ENCODE results near the gene CDC42. TPM values are rescaled to one million over a fixed set of nuclear protein-coding genes. Genes with fewer than 3 reads are reported as not detected.

CDC42 gene
- total and polyA plus RNA-seq, 2 donors (not counting 1 experiment from before 2014, with no cell fraction given): 325 to 446 TPM

GRCh38 chr1:22127248-22127647 lies 74.7 kb downstream of the CDC42 start:
- Histone ChIP-seq H3K27ac (ENCODE audit: insufficient read depth, low read length) (no peak overlapping the region), H3K79me2 (ENCODE audit: control insufficient read depth, insufficient read depth, low read length) (no peaks in the 10 kb centered on the region), H3K9ac (ENCODE audit: insufficient read depth, low read length) (no peak overlapping the region), H3K36me3 (ENCODE audit: control insufficient read depth, insufficient read depth, low read length) (no peaks in the 10 kb centered on the region), H2AFZ (ENCODE audit: low read length) (no peak overlapping the region), H3K4me2 (ENCODE audit: extremely low read depth, insufficient read depth, low read length) (no peak overlapping the region), H3K27me3 (ENCODE audit: control insufficient read depth, insufficient read depth, low read length) (no peaks in the 10 kb centered on the region), H3K9me3 (ENCODE audit: control insufficient read depth, insufficient read depth, low read depth, low read length) (no peaks in the 10 kb centered on the region), H3K4me3 (replicated peaks in 1 of 4; ENCODE audit: control extremely low read depth in 1 of 4, insufficient read depth in 1 of 4, low read depth in 3 of 4, low read length in 4 of 4) (no peak overlapping the region), H3K4me1 (ENCODE audit: control insufficient read depth, extremely low read depth, insufficient read depth, low read length) (peaks cover 3% of the 10 kb centered on the region), H4K20me1 (ENCODE audit: control insufficient read depth, extremely low read depth, insufficient read depth, low read length) (no peaks in the 10 kb centered on the region)
- no peak for DNase-seq (ENCODE audit: low read depth in 2 of 2)
- TF ChIP-seq CTCF (conservative IDR thresholded peaks at IDR 0.05 in 1 of 2, IDR thresholded peaks at IDR 0.05 in 1 of 2; ENCODE audit: low read depth in 1 of 2, low read length in 2 of 2) (no peak), EZH2 (IDR thresholded peaks at IDR 0.05; ENCODE audit: low read length, missing control alignments) (no peak)

- Histone ChIP-seq H2AFZ (ENCODE audit: low read length) (no peak overlapping the region), H3K27me3 (ENCODE audit: control insufficient read depth, insufficient read depth, low read length) (no peaks in the 10 kb centered on the region), H3K4me3 (replicated peaks in 1 of 4; ENCODE audit: control extremely low read depth in 1 of 4, insufficient read depth in 1 of 4, low read depth in 3 of 4, low read length in 4 of 4) (no peak overlapping the region), H3K4me2 (ENCODE audit: extremely low read depth, insufficient read depth, low read length) (no peak overlapping the region), H3K9ac (ENCODE audit: insufficient read depth, low read length) (no peak overlapping the region), H3K27ac (ENCODE audit: insufficient read depth, low read length) (no peak overlapping the region), H3K36me3 (ENCODE audit: control insufficient read depth, insufficient read depth, low read length) (no peaks in the 10 kb centered on the region), H3K4me1 (ENCODE audit: control insufficient read depth, extremely low read depth, insufficient read depth, low read length) (peaks cover 8% of the 10 kb centered on the region), H3K9me3 (ENCODE audit: control insufficient read depth, insufficient read depth, low read depth, low read length) (no peaks in the 10 kb centered on the region), H4K20me1 (ENCODE audit: control insufficient read depth, extremely low read depth, insufficient read depth, low read length) (no peaks in the 10 kb centered on the region), H3K79me2 (ENCODE audit: control insufficient read depth, insufficient read depth, low read length) (no peaks in the 10 kb centered on the region)
- TF ChIP-seq EZH2 (IDR thresholded peaks at IDR 0.05; ENCODE audit: low read length, missing control alignments): no peak
- DNase-seq (ENCODE audit: low read depth in 2 of 2): no peak
These were observed 75.2 kb downstream of the CDC42 start for GRCh38 chr1:22127731-22128130.

GRCh38 chr1:22128392-22128791 lies 75.9 kb downstream of the CDC42 start:
- Histone ChIP-seq H4K20me1 (ENCODE audit: control insufficient read depth, extremely low read depth, insufficient read depth, low read length) (no peaks in the 10 kb centered on the region), H3K27me3 (ENCODE audit: control insufficient read depth, insufficient read depth, low read length) (no peaks in the 10 kb centered on the region), H3K27ac (ENCODE audit: insufficient read depth, low read length) (no peak overlapping the region), H3K4me2 (ENCODE audit: extremely low read depth, insufficient read depth, low read length) (no peak overlapping the region), H3K4me1 (ENCODE audit: control insufficient read depth, extremely low read depth, insufficient read depth, low read length) (peaks cover 8% of the 10 kb centered on the region), H3K79me2 (ENCODE audit: control insufficient read depth, insufficient read depth, low read length) (no peaks in the 10 kb centered on the region), H2AFZ (ENCODE audit: low read length) (no peak overlapping the region), H3K36me3 (ENCODE audit: control insufficient read depth, insufficient read depth, low read length) (no peaks in the 10 kb centered on the region), H3K9ac (ENCODE audit: insufficient read depth, low read length) (no peak overlapping the region), H3K9me3 (ENCODE audit: control insufficient read depth, insufficient read depth, low read depth, low read length) (no peaks in the 10 kb centered on the region), H3K4me3 (replicated peaks in 1 of 4; ENCODE audit: control extremely low read depth in 1 of 4, insufficient read depth in 1 of 4, low read depth in 3 of 4, low read length in 4 of 4) (no peak overlapping the region)
- no peak for TF ChIP-seq EZH2 (IDR thresholded peaks at IDR 0.05; ENCODE audit: low read length, missing control alignments)
- TF ChIP-seq CTCF (conservative IDR thresholded peaks at IDR 0.05 in 1 of 2, IDR thresholded peaks at IDR 0.05 in 1 of 2; ENCODE audit: low read depth in 1 of 2, low read length in 2 of 2): no peak
- no peak for DNase-seq (ENCODE audit: low read depth in 2 of 2)
